Vagina (tissue), 2 donors: ENCODE data around the gene GBA3.

Experiments used
- POLR2A ChIP-seq, 2 donors: fragments of 450-650 bp; IDR thresholded peaks; one replicate each; pipeline ENCODE4 v1.6.1; 2017; ENCODE audit warnings: antibody characterized with exemption in 2 of 2, mild to moderate bottlenecking in 2 of 2, moderate library complexity in 2 of 2
- TF ChIP-seq, protein P1 (sequence below), 3 experiments: fragments of 450-650 bp in 2 of 3; fragments of 200-600 bp in 1 of 3; sonication (generic) in 1 of 3; IDR thresholded peaks; one replicate each; pipeline ENCODE4 v1.5.1; 2017 to 2019; ENCODE audit warnings: antibody characterized with exemption in 3 of 3, mild to moderate bottlenecking in 2 of 3, moderate library complexity in 2 of 3

DNA sequence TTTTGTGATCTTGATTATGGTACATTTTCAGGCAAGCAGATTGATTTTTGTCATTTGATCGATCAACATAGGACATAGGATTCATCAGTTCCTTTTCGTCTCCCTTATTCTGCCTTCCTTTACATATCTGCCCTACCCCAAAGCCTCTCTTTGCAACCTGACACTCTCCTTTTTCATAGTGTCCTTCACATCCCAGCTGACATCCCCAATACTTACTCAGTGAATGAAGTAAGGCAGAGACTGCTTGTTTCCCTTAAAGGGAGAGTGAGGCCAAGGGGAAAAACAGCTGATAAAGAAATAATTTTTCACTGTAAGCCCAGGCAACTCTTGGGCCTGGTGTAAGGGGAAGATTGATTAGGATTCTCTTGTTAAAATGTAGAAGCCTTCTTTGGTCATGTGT is 69.8 kb downstream of the GBA3 start:
- TF ChIP-seq POLR2A (IDR thresholded peaks at IDR 0.05): no peak
- TF ChIP-seq, protein P1, sequence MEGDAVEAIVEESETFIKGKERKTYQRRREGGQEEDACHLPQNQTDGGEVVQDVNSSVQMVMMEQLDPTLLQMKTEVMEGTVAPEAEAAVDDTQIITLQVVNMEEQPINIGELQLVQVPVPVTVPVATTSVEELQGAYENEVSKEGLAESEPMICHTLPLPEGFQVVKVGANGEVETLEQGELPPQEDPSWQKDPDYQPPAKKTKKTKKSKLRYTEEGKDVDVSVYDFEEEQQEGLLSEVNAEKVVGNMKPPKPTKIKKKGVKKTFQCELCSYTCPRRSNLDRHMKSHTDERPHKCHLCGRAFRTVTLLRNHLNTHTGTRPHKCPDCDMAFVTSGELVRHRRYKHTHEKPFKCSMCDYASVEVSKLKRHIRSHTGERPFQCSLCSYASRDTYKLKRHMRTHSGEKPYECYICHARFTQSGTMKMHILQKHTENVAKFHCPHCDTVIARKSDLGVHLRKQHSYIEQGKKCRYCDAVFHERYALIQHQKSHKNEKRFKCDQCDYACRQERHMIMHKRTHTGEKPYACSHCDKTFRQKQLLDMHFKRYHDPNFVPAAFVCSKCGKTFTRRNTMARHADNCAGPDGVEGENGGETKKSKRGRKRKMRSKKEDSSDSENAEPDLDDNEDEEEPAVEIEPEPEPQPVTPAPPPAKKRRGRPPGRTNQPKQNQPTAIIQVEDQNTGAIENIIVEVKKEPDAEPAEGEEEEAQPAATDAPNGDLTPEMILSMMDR (IDR thresholded peaks at IDR 0.05): no peak
